PFSK-1 (cell line): ENCODE measurements around the gene ABITRAM. TPM values are rescaled to one million over a fixed set of nuclear protein-coding genes. Genes with fewer than 3 reads are reported as not detected.

ENCODE experiments used
- FOXP2 ChIP-seq: optimal IDR thresholded peaks from 2 replicates; pipeline ENCODE3; 2011; ENCODE audit warnings: borderline replicate concordance, control low read depth, inconsistent platforms; ENCODE audit not compliant: insufficient read depth; ENCODE audit errors: extremely low read length, extremely low read depth
- POLR2AphosphoS5 ChIP-seq: IDR thresholded peaks from 2 replicates; pipeline ENCODE4 v1.6.1; 2012; ENCODE audit warnings: low read depth, mild to moderate bottlenecking, control low read depth, low read length, moderate library complexity
- SIN3A ChIP-seq: IDR thresholded peaks from 2 replicates; pipeline ENCODE4 v1.6.1; 2012; ENCODE audit warnings: mild to moderate bottlenecking, low read length, moderate library complexity, borderline replicate concordance; ENCODE audit not compliant: insufficient read depth
- TAF1 ChIP-seq: IDR thresholded peaks from 2 replicates; pipeline ENCODE4 v1.6.1; 2012; ENCODE audit warnings: low read length, control low read depth, borderline replicate concordance; ENCODE audit not compliant: insufficient read depth
- polyA plus RNA-seq: library from polyadenylated mRNA; unstranded; fragments of >200 nt; gene quantifications from one replicate; pipeline ENCODE4 v1.2.1, GENCODE V29; 2012; ENCODE audit warnings: low read depth, missing spikeins; ENCODE audit not compliant: insufficient read length
- TF ChIP-seq, protein P1 (sequence below), 2 experiments: IDR thresholded peaks; 2 replicates each; pipeline versions ENCODE4 v1.6.1 to v1.8.0; 2011 to 2012; ENCODE audit warnings: low read depth in 2 of 2, low read length in 2 of 2, control low read depth in 1 of 2, inconsistent platforms in 1 of 2, mild to moderate bottlenecking in 1 of 2, moderate library complexity in 1 of 2; ENCODE audit not compliant: insufficient read depth in 1 of 2

Gene ABITRAM
- polyA plus RNA-seq = 13.1 TPM

GRCh38 chr9:108934323-108934893 is at the start of gene ABITRAM:
TSS of gene ABITRAM (plus strand) at chr9:108934400. CDS start at chr9:108934487, 87 bp downstream.
- no peak for TF ChIP-seq POLR2AphosphoS5
- no peak for TF ChIP-seq FOXP2
- TF ChIP-seq, protein P1, sequence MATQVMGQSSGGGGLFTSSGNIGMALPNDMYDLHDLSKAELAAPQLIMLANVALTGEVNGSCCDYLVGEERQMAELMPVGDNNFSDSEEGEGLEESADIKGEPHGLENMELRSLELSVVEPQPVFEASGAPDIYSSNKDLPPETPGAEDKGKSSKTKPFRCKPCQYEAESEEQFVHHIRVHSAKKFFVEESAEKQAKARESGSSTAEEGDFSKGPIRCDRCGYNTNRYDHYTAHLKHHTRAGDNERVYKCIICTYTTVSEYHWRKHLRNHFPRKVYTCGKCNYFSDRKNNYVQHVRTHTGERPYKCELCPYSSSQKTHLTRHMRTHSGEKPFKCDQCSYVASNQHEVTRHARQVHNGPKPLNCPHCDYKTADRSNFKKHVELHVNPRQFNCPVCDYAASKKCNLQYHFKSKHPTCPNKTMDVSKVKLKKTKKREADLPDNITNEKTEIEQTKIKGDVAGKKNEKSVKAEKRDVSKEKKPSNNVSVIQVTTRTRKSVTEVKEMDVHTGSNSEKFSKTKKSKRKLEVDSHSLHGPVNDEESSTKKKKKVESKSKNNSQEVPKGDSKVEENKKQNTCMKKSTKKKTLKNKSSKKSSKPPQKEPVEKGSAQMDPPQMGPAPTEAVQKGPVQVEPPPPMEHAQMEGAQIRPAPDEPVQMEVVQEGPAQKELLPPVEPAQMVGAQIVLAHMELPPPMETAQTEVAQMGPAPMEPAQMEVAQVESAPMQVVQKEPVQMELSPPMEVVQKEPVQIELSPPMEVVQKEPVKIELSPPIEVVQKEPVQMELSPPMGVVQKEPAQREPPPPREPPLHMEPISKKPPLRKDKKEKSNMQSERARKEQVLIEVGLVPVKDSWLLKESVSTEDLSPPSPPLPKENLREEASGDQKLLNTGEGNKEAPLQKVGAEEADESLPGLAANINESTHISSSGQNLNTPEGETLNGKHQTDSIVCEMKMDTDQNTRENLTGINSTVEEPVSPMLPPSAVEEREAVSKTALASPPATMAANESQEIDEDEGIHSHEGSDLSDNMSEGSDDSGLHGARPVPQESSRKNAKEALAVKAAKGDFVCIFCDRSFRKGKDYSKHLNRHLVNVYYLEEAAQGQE (IDR thresholded peaks at IDR 0.05; ENCODE audit: insufficient read depth in 1 of 2, low read depth in 2 of 2, low read length in 2 of 2) = no peak
- no peak for TF ChIP-seq SIN3A
- no peak for TF ChIP-seq TAF1

DNA sequence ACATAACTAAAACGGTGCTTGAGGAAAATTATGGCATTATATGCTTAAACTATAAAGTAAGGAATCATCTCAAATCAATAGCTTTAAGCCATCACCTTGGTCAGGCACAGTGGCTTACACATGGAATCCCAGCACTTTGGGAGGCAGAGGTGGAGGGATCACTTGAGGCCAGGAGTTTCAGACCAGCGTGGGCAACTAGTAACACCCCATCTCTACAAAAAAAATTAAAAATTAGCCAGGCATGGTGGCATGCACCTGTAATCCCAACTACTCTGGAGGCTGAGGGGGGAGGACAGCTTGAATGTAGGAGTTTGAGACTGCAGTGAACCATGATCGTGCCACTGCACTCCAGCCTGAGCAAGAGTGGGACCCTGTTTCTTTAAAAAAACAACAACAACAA is 49.5 kb upstream of the ABITRAM start:
- TF ChIP-seq FOXP2 = no peak
- TF ChIP-seq, protein P1 (IDR thresholded peaks at IDR 0.05; ENCODE audit: insufficient read depth in 1 of 2, low read depth in 2 of 2, low read length in 2 of 2) = no peak
- TF ChIP-seq TAF1 = no peak
- no peak for TF ChIP-seq POLR2AphosphoS5
- no peak for TF ChIP-seq SIN3A

GRCh38 chr9:108885643-108886348 is 48.4 kb upstream of the ABITRAM start:
- TF ChIP-seq, protein P1 (IDR thresholded peaks at IDR 0.05; ENCODE audit: insufficient read depth in 1 of 2, low read depth in 2 of 2, low read length in 2 of 2) = no peak
- no peak for TF ChIP-seq SIN3A
- TF ChIP-seq TAF1 = no peak
- TF ChIP-seq FOXP2 = no peak
- TF ChIP-seq POLR2AphosphoS5 = no peak

GRCh38 chr9:108889649-108890067 is 44.5 kb upstream of the ABITRAM start:
- TF ChIP-seq FOXP2 (no peak), POLR2AphosphoS5 (no peak), TAF1 (no peak), SIN3A (no peak)
- TF ChIP-seq, protein P1 (IDR thresholded peaks at IDR 0.05; ENCODE audit: insufficient read depth in 1 of 2, low read depth in 2 of 2, low read length in 2 of 2) = no peak

DNA sequence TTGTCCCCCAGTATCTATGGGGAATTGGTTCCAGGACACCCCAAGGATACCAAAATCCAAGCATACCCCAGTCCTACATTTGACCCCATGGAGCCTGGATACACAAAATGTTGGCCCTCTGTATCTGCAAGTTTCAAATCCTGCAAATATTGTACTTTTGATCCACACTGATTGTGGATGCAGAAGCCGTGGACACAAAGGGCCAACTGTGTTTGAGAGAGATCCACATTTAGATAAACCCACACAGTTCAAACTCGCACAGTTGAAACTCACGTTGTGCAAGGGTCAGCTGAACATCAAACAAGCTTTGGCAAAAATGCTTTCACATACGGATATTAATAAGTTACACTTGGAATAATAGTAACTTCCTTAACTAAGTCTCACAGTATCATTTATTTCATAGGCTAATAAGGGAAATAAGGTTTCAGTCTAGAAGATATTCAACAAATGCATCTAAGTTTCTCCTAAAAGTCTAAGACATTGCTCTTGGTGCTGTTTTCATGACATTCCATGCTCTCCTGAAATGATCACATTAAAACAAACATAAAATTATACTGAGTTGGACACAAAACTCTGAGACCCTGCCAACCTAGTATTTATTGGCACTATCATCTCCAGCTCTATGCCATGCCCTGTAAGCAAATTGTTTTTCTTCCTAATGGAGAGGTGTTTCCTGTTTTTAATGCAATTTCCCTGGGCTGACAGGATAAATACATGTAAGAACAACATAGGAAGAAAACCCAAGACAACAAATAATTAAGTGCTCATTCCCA is 39.8 kb upstream of the ABITRAM start:
- TF ChIP-seq FOXP2 (no peak), TAF1 (no peak), POLR2AphosphoS5 (no peak), SIN3A (no peak)
- TF ChIP-seq, protein P1 (IDR thresholded peaks at IDR 0.05; ENCODE audit: insufficient read depth in 1 of 2, low read depth in 2 of 2, low read length in 2 of 2) = no peak
